ENCODE data around the gene PIK3R2.

The PIK3R2 gene

DNA sequence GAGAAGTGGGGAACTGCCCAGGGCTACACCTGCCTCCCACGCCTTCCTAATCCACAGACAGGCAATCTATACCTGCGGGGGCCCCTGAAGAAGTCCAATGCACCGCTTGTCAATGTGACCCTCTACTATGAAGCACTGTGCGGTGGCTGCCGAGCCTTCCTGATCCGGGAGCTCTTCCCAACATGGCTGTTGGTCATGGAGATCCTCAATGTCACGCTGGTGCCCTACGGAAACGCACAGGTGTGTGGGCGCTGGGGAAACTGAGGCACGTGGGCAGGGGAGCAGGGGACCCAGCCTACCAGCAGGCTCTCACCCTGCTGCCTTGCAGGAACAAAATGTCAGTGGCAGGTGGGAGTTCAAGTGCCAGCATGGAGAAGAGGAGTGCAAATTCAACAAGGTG is 22.0 kb downstream of the PIK3R2 start:
- Histone ChIP-seq H3K4me3 (ENCODE audit: low read depth, low read length) (no peak overlapping the region; the same call in 1 of the 2 replicates), H3K27me3 (ENCODE audit: control insufficient read depth, insufficient read depth, low read length) (peaks cover 16% of the 10 kb centered on the region), H3K27ac (ENCODE audit: low read depth, low read length) (no peak overlapping the region), H3K4me1 (ENCODE audit: control insufficient read depth, insufficient read depth, low read length) (peaks cover 9% of the 10 kb centered on the region; the same call in 1 of the 2 replicates), H3K9me3 (ENCODE audit: control insufficient read depth, insufficient read depth, low read depth, low read length) (no peaks in the 10 kb centered on the region), H3K9ac (ENCODE audit: low read length) (no peak overlapping the region), H3K36me3 (ENCODE audit: control insufficient read depth, insufficient read depth, low read length) (peaks cover 14% of the 10 kb centered on the region)

DNA sequence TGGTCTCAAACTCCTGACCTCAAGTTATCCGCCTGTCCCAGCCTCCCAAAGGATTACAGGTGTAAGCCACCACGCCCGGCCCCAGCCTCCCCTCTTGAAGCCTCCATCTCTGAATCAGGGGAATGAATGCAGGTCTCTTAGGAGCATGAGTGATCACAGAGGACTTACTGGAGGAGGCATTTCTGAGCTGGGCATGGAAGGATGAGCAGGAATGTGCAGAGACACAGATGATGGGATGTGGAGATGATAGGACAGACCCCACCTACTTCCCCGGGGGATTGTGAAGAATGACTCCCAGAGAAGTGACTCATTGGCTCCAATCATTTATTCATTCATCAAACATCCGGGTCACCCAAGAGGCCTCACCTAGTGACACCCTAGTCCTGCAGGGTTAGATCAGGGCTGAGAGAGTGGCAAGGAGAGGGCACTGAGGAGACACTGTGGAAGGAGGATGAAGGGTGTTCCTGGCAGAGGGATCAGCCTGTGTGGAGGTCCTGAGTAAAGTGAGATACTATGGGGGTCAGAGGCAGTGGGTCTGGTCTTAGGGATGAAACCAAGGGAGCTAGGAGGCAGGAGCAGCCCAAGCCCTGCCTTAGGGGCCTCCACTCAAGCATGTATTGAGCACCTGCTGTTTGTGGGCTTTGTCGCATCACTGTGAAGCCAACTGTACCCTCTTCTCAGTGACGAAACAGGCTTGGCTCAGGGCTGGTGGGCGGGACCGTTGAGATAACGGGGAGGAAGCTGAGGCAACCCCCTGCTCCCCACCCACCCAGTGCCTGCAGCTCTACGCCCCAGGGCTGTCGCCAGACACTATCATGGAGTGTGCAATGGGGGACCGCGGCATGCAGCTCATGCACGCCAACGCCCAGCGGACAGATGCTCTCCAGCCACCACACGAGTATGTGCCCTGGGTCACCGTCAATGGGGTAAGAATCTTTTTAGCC is 23.7 kb downstream of the PIK3R2 start:
- H3K27me3 ChIP-seq (ENCODE audit: control insufficient read depth, insufficient read depth, low read length), result peaks cover 16% of the 10 kb centered on the region

DNA sequence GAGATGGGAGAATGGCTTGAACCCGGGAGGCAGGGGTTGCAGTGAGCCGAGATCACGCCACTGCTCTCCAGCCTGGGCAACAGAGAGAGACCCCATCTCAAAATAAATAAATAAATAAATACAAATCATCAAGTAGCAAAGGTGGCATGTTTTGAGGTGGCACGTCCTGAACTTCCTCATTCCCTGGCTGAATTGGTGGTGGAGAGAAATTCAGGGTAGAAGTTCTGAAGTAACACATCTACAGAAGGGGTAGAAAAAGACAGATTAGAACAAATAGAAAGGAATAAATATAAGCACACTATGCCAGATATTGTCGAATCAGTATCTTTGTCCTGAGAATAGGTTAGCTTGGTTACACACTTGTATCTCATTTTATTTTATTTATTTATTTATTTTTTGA is 27.0 kb downstream of the PIK3R2 start:
- Histone ChIP-seq H3K27me3 (ENCODE audit: control insufficient read depth, insufficient read depth, low read length) (peaks cover 5% of the 10 kb centered on the region), H3K9me3 (ENCODE audit: control insufficient read depth, insufficient read depth, low read depth, low read length) (no peaks in the 10 kb centered on the region), H3K9ac (ENCODE audit: low read length) (no peak overlapping the region), H3K27ac (ENCODE audit: low read depth, low read length) (no peak overlapping the region), H3K4me3 (ENCODE audit: low read depth, low read length) (no peak overlapping the region), H3K36me3 (ENCODE audit: control insufficient read depth, insufficient read depth, low read length) (peaks cover 8% of the 10 kb centered on the region; the same call in 1 of the 2 replicates), H3K4me1 (ENCODE audit: control insufficient read depth, insufficient read depth, low read length) (peaks cover 2% of the 10 kb centered on the region; the same call in 1 of the 2 replicates)

More for the DNA sequence above, 23.7 kb downstream of the PIK3R2 start:
- no peak overlapping the region for H3K9ac ChIP-seq (ENCODE audit: low read length)
- H3K4me3 ChIP-seq (ENCODE audit: low read depth, low read length), result no peak overlapping the region
- H3K4me1 ChIP-seq (ENCODE audit: control insufficient read depth, insufficient read depth, low read length), result peaks cover 9% of the 10 kb centered on the region; the same call in 1 of the 2 replicates
- no peak overlapping the region for H3K27ac ChIP-seq (ENCODE audit: low read depth, low read length)
- H3K36me3 ChIP-seq (ENCODE audit: control insufficient read depth, insufficient read depth, low read length), result peaks cover 8% of the 10 kb centered on the region; the same call in 1 of the 2 replicates
- no peaks in the 10 kb centered on the region for H3K9me3 ChIP-seq (ENCODE audit: control insufficient read depth, insufficient read depth, low read depth, low read length)

DNA sequence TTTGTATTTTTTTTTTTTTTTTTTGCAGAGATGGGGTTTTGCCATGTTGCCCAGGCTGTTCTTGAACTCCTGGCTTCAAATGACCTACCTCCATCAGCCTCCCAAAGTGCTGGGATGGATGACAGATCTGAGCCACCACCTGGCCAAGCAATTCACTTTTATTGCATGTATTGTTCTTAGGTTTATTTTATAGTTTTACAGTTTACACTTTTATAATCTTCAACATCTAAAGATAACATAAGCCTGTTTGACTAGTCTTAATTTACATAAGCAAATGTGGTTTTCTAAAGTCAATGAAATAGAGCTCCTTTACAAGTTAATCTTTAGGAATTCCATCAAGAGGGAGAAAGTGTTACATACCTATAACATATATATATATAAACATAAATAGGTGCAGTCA is 30.6 kb downstream of the PIK3R2 start:
- no peaks in the 10 kb centered on the region for H3K36me3 ChIP-seq (ENCODE audit: control insufficient read depth, insufficient read depth, low read length)
- no peaks in the 10 kb centered on the region for H3K27me3 ChIP-seq (ENCODE audit: control insufficient read depth, insufficient read depth, low read length)
- no peak overlapping the region for H3K9ac ChIP-seq (ENCODE audit: low read length)
- H3K4me3 ChIP-seq (ENCODE audit: low read depth, low read length), result no peak overlapping the region
- H3K9me3 ChIP-seq (ENCODE audit: control insufficient read depth, insufficient read depth, low read depth, low read length), result no peaks in the 10 kb centered on the region
- no peak overlapping the region for H3K27ac ChIP-seq (ENCODE audit: low read depth, low read length)
- peaks cover 7% of the 10 kb centered on the region for H3K4me1 ChIP-seq (ENCODE audit: control insufficient read depth, insufficient read depth, low read length)

DNA sequence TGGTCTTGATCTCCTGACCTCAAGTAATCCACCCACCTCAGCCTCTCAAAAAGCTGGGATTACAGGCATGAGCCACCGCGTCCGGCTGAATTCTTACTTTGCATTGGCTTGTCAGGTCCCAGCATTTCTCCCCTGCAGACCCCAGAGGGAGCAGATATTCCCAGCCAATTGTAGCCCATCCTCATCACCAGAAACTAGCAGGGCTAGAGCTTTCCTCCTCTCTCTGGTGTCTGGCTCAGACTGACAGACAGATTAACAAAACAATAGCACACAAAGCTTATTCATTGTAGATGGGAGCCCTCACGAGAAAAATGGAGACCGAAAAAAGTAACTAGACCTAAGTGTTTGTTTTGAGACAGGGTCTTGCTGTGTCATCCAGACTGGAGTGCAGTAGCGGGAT is 32.6 kb downstream of the PIK3R2 start:
- Histone ChIP-seq H3K36me3 (ENCODE audit: control insufficient read depth, insufficient read depth, low read length) (no peaks in the 10 kb centered on the region), H3K27ac (ENCODE audit: low read depth, low read length) (peak overlapping the region; percentile 67; the same call in 1 of the 2 replicates), H3K4me3 (ENCODE audit: low read depth, low read length) (no peak overlapping the region), H3K9me3 (ENCODE audit: control insufficient read depth, insufficient read depth, low read depth, low read length) (no peaks in the 10 kb centered on the region), H3K9ac (ENCODE audit: low read length) (peak overlapping the region; percentile 57), H3K4me1 (ENCODE audit: control insufficient read depth, insufficient read depth, low read length) (peaks cover 7% of the 10 kb centered on the region), H3K27me3 (ENCODE audit: control insufficient read depth, insufficient read depth, low read length) (no peaks in the 10 kb centered on the region)

DNA sequence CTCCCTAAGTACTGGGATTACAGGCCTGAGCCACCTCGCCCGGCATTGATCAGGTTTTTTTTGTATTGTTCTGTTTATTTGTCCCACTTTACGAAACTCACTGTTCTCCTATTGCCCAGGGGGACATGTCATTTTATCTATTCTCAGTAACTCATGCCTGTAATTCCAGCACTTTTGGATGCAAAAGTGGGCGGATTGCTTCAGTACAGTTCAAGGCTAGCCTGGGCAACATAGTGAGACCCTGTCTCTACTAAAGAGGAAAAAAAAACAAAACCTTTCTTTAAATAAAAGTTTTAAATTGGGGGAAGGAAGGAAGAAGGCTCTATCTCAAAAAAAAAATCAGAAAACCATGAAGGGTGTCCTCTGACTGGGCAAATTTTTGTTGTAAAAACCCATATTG is 37.3 kb downstream of the PIK3R2 start:
- Histone ChIP-seq H3K27me3 (ENCODE audit: control insufficient read depth, insufficient read depth, low read length) (no peaks in the 10 kb centered on the region), H3K4me3 (ENCODE audit: low read depth, low read length) (no peak overlapping the region), H3K36me3 (ENCODE audit: control insufficient read depth, insufficient read depth, low read length) (peaks cover 3% of the 10 kb centered on the region; the same call in 1 of the 2 replicates), H3K9me3 (ENCODE audit: control insufficient read depth, insufficient read depth, low read depth, low read length) (no peaks in the 10 kb centered on the region), H3K9ac (ENCODE audit: low read length) (no peak overlapping the region), H3K27ac (ENCODE audit: low read depth, low read length) (no peak overlapping the region), H3K4me1 (ENCODE audit: control insufficient read depth, insufficient read depth, low read length) (peaks cover 23% of the 10 kb centered on the region)

DNA sequence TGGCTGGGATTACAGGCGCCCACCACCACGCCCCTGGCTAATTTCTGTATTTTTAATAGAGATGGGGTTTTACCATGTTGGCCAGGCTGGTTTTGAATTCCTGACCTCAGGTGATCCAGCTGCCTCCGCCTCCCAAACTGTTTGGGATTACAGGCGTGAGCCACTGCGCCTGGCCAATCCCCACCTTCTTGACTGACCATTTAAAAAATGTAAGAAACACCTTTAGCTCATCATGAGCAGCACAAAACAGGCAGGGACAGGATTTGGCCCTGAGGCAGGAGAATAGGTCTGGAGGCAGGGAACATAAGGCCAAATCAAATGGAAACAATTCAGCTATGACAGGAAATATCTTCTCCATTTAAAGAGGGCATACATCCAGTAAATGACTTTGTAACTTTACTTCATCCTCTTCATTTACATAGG is 38.7 kb downstream of the PIK3R2 start:
- H3K27ac ChIP-seq (ENCODE audit: low read depth, low read length), result no peak overlapping the region
- H3K9ac ChIP-seq (ENCODE audit: low read length), result no peak overlapping the region
- H3K4me1 ChIP-seq (ENCODE audit: control insufficient read depth, insufficient read depth, low read length), result peaks cover 17% of the 10 kb centered on the region

DNA sequence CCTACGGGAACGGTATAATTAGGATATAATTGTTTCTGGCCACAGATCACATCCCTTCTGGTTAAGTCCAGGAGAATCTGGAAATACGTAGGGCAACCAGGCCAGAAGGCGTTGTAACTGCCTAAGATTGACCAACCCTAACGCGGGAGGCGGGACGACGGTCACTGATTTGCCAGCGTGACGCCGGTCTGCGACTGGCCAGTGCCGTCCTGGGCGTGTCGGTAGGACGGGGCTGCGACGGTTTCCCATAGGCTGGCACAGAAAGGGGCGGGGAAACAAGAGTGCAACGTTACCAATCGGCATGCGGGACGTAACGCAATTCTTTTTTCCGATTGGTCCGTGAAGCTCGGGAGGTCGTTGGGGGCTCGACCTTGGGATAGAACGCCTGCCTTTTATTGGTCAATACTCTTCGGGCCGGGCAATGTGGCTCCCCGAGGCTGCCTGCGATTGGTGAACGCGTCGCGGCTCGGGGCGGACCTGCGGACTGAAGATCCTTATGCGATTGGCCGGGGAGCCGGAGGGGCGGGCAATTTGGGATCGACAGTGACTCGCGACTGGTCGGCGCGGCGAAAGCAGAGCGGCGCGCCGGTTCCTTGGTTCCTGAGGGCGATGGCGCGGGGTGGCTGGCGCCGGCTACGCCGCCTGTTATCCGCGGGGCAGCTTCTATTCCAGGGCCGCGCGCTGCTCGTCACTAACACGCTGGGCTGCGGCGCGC is 39.9 kb downstream of the PIK3R2 start, which contains the start of gene MPV17L2:
MPV17L2 (plus strand) TSS at position 546 of the 715 bp plus-strand sequence; CDS start at position 610, 64 bp downstream.
- Histone ChIP-seq H3K9me3 (ENCODE audit: control insufficient read depth, insufficient read depth, low read depth, low read length) (no peaks in the 10 kb centered on the region), H3K27me3 (ENCODE audit: control insufficient read depth, insufficient read depth, low read length) (no peaks in the 10 kb centered on the region), H3K4me3 (ENCODE audit: low read depth, low read length) (peak within 1 kb of the TSS; percentile 88), H3K4me1 (ENCODE audit: control insufficient read depth, insufficient read depth, low read length) (peaks cover 17% of the 10 kb centered on the region), H3K9ac (ENCODE audit: low read length) (peak within 1 kb of the TSS; percentile 74), H3K27ac (ENCODE audit: low read depth, low read length) (no peak within 1 kb of the TSS; the same call in 1 of the 2 replicates), H3K36me3 (ENCODE audit: control insufficient read depth, insufficient read depth, low read length) (peaks cover 20% of the 10 kb centered on the region)

More for the DNA sequence above, 38.7 kb downstream of the PIK3R2 start:
- Histone ChIP-seq H3K36me3 (ENCODE audit: control insufficient read depth, insufficient read depth, low read length) (peaks cover 13% of the 10 kb centered on the region), H3K27me3 (ENCODE audit: control insufficient read depth, insufficient read depth, low read length) (no peaks in the 10 kb centered on the region), H3K4me3 (ENCODE audit: low read depth, low read length) (no peak overlapping the region), H3K9me3 (ENCODE audit: control insufficient read depth, insufficient read depth, low read depth, low read length) (no peaks in the 10 kb centered on the region)

DNA sequence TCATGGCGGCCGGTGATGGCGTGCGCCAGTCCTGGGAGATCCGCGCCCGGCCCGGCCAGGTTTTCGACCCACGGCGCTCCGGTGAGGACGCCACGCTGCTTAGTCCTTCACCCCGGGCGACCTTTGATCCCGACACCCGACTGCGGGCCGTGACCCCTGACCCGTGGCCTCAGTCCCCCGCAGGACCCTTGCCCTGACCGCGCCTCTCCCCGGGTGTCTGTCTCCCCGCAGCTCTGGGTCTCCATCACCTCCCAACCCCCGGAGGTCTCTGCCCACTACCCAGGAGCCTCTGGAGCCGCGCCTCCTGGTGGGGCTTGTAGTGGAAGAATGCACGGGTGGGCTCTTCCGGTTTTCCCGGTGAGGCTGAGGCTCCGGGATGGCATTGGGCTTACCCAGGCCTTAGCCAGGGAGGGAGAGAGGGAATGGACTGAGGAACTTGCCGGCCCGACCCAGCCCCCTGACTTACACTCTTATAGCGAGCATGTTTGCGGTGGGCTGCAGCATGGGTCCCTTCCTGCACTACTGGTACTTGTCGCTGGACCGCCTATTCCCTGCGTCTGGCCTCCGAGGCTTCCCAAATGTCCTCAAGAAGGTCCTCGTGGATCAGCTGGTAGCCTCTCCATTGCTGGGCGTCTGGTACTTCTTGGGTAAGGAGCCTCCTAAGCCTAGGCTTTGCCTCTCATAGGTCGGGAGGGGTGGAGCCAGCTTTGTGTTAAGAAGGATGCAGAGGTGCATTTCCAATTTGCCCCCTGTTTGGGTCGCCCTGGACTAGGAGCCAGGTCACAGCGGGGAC is 40.6 kb downstream of the PIK3R2 start:
- Histone ChIP-seq H3K27me3 (ENCODE audit: control insufficient read depth, insufficient read depth, low read length) (no peaks in the 10 kb centered on the region), H3K4me1 (ENCODE audit: control insufficient read depth, insufficient read depth, low read length) (peaks cover 17% of the 10 kb centered on the region), H3K9ac (ENCODE audit: low read length) (peak overlapping the region; percentile 74), H3K36me3 (ENCODE audit: control insufficient read depth, insufficient read depth, low read length) (peaks cover 28% of the 10 kb centered on the region), H3K4me3 (ENCODE audit: low read depth, low read length) (peak overlapping the region; percentile 88), H3K27ac (ENCODE audit: low read depth, low read length) (no peak overlapping the region; the same call in 1 of the 2 replicates), H3K9me3 (ENCODE audit: control insufficient read depth, insufficient read depth, low read depth, low read length) (no peaks in the 10 kb centered on the region)

DNA sequence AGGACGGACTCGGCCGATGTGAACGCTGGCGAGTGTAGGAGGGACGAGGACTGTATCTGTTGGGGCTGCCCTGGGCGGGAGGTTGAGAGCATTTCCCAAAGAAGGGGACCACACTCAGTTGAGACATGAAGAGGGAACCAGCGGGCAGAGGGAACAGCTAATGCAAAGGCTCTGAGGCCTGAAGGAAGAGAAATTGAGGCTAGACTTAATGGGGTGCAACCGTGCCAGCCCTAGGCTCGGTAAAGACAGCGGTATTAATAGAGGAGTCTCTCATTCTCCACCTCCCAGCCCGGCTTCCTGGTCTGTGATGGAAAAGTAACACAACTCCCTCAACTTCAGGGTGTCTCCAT is 41.2 kb downstream of the PIK3R2 start:
- Histone ChIP-seq H3K36me3 (ENCODE audit: control insufficient read depth, insufficient read depth, low read length) (peaks cover 34% of the 10 kb centered on the region), H3K4me3 (ENCODE audit: low read depth, low read length) (peak overlapping the region; percentile 88), H3K9me3 (ENCODE audit: control insufficient read depth, insufficient read depth, low read depth, low read length) (no peaks in the 10 kb centered on the region), H3K27me3 (ENCODE audit: control insufficient read depth, insufficient read depth, low read length) (no peaks in the 10 kb centered on the region), H3K4me1 (ENCODE audit: control insufficient read depth, insufficient read depth, low read length) (peaks cover 17% of the 10 kb centered on the region), H3K9ac (ENCODE audit: low read length) (peak overlapping the region; percentile 74), H3K27ac (ENCODE audit: low read depth, low read length) (no peak overlapping the region)
